H1 (cell line): ENCODE data around the gene ACVR2B. TPM values are rescaled to one million over a fixed set of nuclear protein-coding genes. Genes with fewer than 3 reads are reported as not detected.

ENCODE experiments used
- CTCF ChIA-PET: fragments of 300-600 bp; sonication (Branson Sonifier 250); formaldehyde crosslinking; loops from one replicate; lab custom pipeline; 2021; ENCODE audit not compliant: partially characterized antibody; lab: Charles Lee
- POLR2A ChIA-PET: fragments of 300-600 bp; sonication (Branson Sonifier 250); formaldehyde crosslinking; loops from one replicate; lab custom pipeline; 2021; ENCODE audit warnings: inconsistent platforms; ENCODE audit not compliant: partially characterized antibody; lab: Charles Lee
- DNase-seq, 2 experiments: peaks; one replicate each; pipeline versions ENCODE4 v3.0.0 to v3.0.0-alpha.2; 2010 to 2022; ENCODE audit warnings: low spot score in 2 of 2, low read depth in 1 of 2, mixed read lengths in 1 of 2
- FAIRE-seq: peaks from 2 replicates; lab custom pipeline; 2011; peaks lifted over from hg19 to GRCh38; lab: Jason Lieb, UNC
- H2AFZ ChIP-seq: 2 replicates; pipeline ENCODE4 v1.8.1; 2012; ENCODE audit warnings: low read length, inconsistent platforms
- H2AK5ac ChIP-seq: 2 replicates; pipeline ENCODE4 v1.6.1; 2013; ENCODE audit warnings: low read depth, low read length
- H2BK120ac ChIP-seq: replicated peaks from 2 replicates; pipeline ENCODE3; 2013; ENCODE audit warnings: low read depth, low read length, inconsistent platforms
- H2BK12ac ChIP-seq: 2 replicates; pipeline ENCODE4 v1.6.1; 2013; ENCODE audit warnings: low read depth, low read length
- H2BK15ac ChIP-seq: 2 replicates; pipeline ENCODE4 v1.6.1; 2013; ENCODE audit warnings: low read length
- H2BK20ac ChIP-seq: 2 replicates; pipeline ENCODE4 v1.6.1; 2013; ENCODE audit warnings: low read length
- H2BK5ac ChIP-seq: 2 replicates; pipeline ENCODE4 v1.6.1; 2013; ENCODE audit warnings: low read depth, low read length
- H3K14ac ChIP-seq: 2 replicates; pipeline ENCODE4 v1.6.1; 2013; ENCODE audit warnings: inconsistent platforms; ENCODE audit not compliant: insufficient read length
- H3K18ac ChIP-seq: 2 replicates; pipeline ENCODE4 v1.6.1; 2013; ENCODE audit warnings: low read length; ENCODE audit errors: extremely low read depth
- H3K23ac ChIP-seq: 2 replicates; pipeline ENCODE4 v1.6.1; 2013; ENCODE audit warnings: inconsistent platforms; ENCODE audit not compliant: insufficient read length
- H3K23me2 ChIP-seq: 2 replicates; pipeline ENCODE4 v1.6.1; 2013; ENCODE audit warnings: low read depth, low read length
- H3K27ac ChIP-seq: 2 replicates; pipeline ENCODE4 v1.6.1; 2011; ENCODE audit warnings: low read depth, low read length, inconsistent platforms
- H3K27me3 ChIP-seq, 4 experiments: replicated peaks in 1 of 4; 1 replicate in 1 of 4; 2 replicates in 3 of 4; pipeline versions ENCODE4 v1.6.1 to v1.8.1; 2011 to 2013; ENCODE audit warnings: low read length in 3 of 4, mild to moderate bottlenecking in 3 of 4, inconsistent platforms in 2 of 4, mixed read lengths in 2 of 4, moderate library complexity in 1 of 4; ENCODE audit not compliant: control insufficient read depth in 3 of 4, insufficient read depth in 3 of 4; ENCODE audit errors: extremely low read depth in 1 of 4
- H3K36me3 ChIP-seq, 4 experiments: 2 replicates each; pipeline versions ENCODE4 v1.6.1 to v1.8.1; 2011 to 2013; ENCODE audit warnings: mild to moderate bottlenecking in 4 of 4, low read length in 3 of 4, moderate library complexity in 2 of 4, control low read depth in 1 of 4, inconsistent platforms in 1 of 4; ENCODE audit not compliant: insufficient read depth in 4 of 4, control insufficient read depth in 2 of 4
- H3K4ac ChIP-seq: replicated peaks from 2 replicates; pipeline ENCODE3; 2013; ENCODE audit warnings: low read length, low read depth, mixed read lengths, inconsistent platforms; ENCODE audit not compliant: insufficient read length
- H3K4me1 ChIP-seq, 4 experiments: replicated peaks in 1 of 4; 1 replicate in 1 of 4; 2 replicates in 3 of 4; pipeline versions ENCODE4 v1.6.1 to v1.8.1; 2011 to 2013; ENCODE audit warnings: low read length in 3 of 4, inconsistent platforms in 2 of 4, mixed read lengths in 1 of 4; ENCODE audit not compliant: insufficient read depth in 4 of 4, control insufficient read depth in 3 of 4
- H3K4me2 ChIP-seq, 2 experiments: 2 replicates each; pipeline versions ENCODE4 v1.6.1 to v1.8.1; 2011 to 2013; ENCODE audit warnings: low read depth in 2 of 2, low read length in 2 of 2, control low read depth in 1 of 2, inconsistent platforms in 1 of 2, mild to moderate bottlenecking in 1 of 2; ENCODE audit not compliant: insufficient read depth in 1 of 2
- H3K4me3 ChIP-seq, 4 experiments: fragments of 200-600, 300-600 bp in 1 of 4; sonication (generic), shearing (Covaris generic), sonication (Bioruptor Twin) in 1 of 4; 2 replicates each; pipeline versions ENCODE4 v1.5.1 to v1.8.1; 2011 to 2016; ENCODE audit warnings: low read length in 4 of 4, low read depth in 3 of 4, control low read depth in 2 of 4, inconsistent platforms in 2 of 4, mild to moderate bottlenecking in 2 of 4, mixed read lengths in 1 of 4, moderate library complexity in 1 of 4; ENCODE audit not compliant: insufficient read depth in 2 of 4; ENCODE audit errors: extremely low read depth in 1 of 4
- H3K56ac ChIP-seq: replicated peaks from 2 replicates; pipeline ENCODE3; 2013; ENCODE audit warnings: low read depth, mild to moderate bottlenecking, mixed read lengths, low read length, inconsistent platforms; ENCODE audit not compliant: insufficient read length
- H3K79me1 ChIP-seq: 2 replicates; pipeline ENCODE4 v1.6.1; 2013; ENCODE audit warnings: low read depth, low read length, control low read depth
- H3K79me2 ChIP-seq, 2 experiments: 2 replicates each; pipeline versions ENCODE4 v1.6.1 to v1.8.1; 2012 to 2013; ENCODE audit warnings: low read length in 2 of 2, mild to moderate bottlenecking in 2 of 2, inconsistent platforms in 1 of 2; ENCODE audit not compliant: insufficient read depth in 2 of 2, control insufficient read depth in 1 of 2
- H3K9ac ChIP-seq, 4 experiments: replicated peaks in 1 of 4; 1 replicate in 1 of 4; 2 replicates in 3 of 4; pipeline versions ENCODE4 v1.6.1 to v1.8.1; 2011 to 2013; ENCODE audit warnings: low read depth in 3 of 4, low read length in 3 of 4, control low read depth in 2 of 4, mild to moderate bottlenecking in 2 of 4, moderate library complexity in 2 of 4, inconsistent platforms in 1 of 4; ENCODE audit errors: extremely low read depth in 1 of 4
- H3K9me3 ChIP-seq, 2 experiments: 2 replicates each; pipeline versions ENCODE4 v1.6.1 to v1.8.1; 2012 to 2013; ENCODE audit warnings: mild to moderate bottlenecking in 2 of 2, moderate library complexity in 2 of 2, control low read depth in 1 of 2, inconsistent platforms in 1 of 2, low read depth in 1 of 2, low read length in 1 of 2, mixed read lengths in 1 of 2; ENCODE audit not compliant: insufficient read depth in 2 of 2
- H4K20me1 ChIP-seq, 2 experiments: replicated peaks in 1 of 2; 2 replicates each; pipeline versions ENCODE3 to v1.8.1; 2011 to 2013; ENCODE audit warnings: inconsistent platforms in 2 of 2, low read length in 2 of 2, mild to moderate bottlenecking in 1 of 2; ENCODE audit not compliant: insufficient read depth in 2 of 2, control insufficient read depth in 1 of 2
- H4K5ac ChIP-seq: 2 replicates; pipeline ENCODE4 v1.6.1; 2013; ENCODE audit warnings: low read length, low read depth, mixed read lengths, inconsistent platforms; ENCODE audit not compliant: insufficient read length
- H4K8ac ChIP-seq: 2 replicates; pipeline ENCODE4 v1.8.0; 2013; ENCODE audit warnings: mild to moderate bottlenecking, moderate library complexity, low read length, inconsistent platforms; ENCODE audit not compliant: insufficient read depth; ENCODE audit errors: extremely low read depth
- H4K91ac ChIP-seq: replicated peaks from 2 replicates; pipeline ENCODE3; 2013; ENCODE audit warnings: low read length, mixed read lengths, inconsistent platforms; ENCODE audit not compliant: insufficient read length
- CBX5 ChIP-seq: fragments of 300-800, 300-1000 bp; sonication (generic); IDR thresholded peaks from 2 replicates; pipeline ENCODE4 v1.7.1; 2016; ENCODE audit warnings: antibody characterized with exemption, low read length, low read depth
- CHD2 ChIP-seq: IDR thresholded peaks from 2 replicates; pipeline ENCODE4 v1.6.1; 2012; ENCODE audit warnings: low read length, improper control_type of control experiment
- CREB1 ChIP-seq: IDR thresholded peaks from 2 replicates; pipeline ENCODE4 v1.6.1; 2012; ENCODE audit warnings: inconsistent platforms
- GABPA ChIP-seq: IDR thresholded peaks from 2 replicates; pipeline ENCODE4 v1.6.1; 2011; ENCODE audit warnings: mild to moderate bottlenecking, low read length, moderate library complexity, borderline replicate concordance; ENCODE audit not compliant: insufficient read depth
- GTF2F1 ChIP-seq: IDR thresholded peaks from 2 replicates; pipeline ENCODE4 v1.6.1; 2012; ENCODE audit warnings: low read depth, low read length, improper control_type of control experiment, borderline replicate concordance
- JUND ChIP-seq: IDR thresholded peaks from 2 replicates; pipeline ENCODE4 v1.6.1; 2011; ENCODE audit warnings: mild to moderate bottlenecking, improper control_type of control experiment, low read length
- KDM1A ChIP-seq: fragments of 200-600, 300-600 bp; sonication (generic); IDR thresholded peaks from 2 replicates; pipeline ENCODE4 v1.7.1; 2016; ENCODE audit warnings: mild to moderate bottlenecking, low read length, borderline replicate concordance
- POLR2A ChIP-seq, 2 experiments: IDR thresholded peaks; 1 replicate in 1 of 2; 2 replicates in 1 of 2; pipeline ENCODE4 v1.6.1; 2011; ENCODE audit warnings: low read depth in 2 of 2, low read length in 2 of 2, mild to moderate bottlenecking in 2 of 2; ENCODE audit errors: control extremely low read depth in 1 of 2
- RXRA ChIP-seq: IDR thresholded peaks from 2 replicates; pipeline ENCODE4 v1.6.1; 2011; ENCODE audit warnings: low read depth, mild to moderate bottlenecking, low read length, moderate library complexity; ENCODE audit not compliant: insufficient read depth
- SP1 ChIP-seq: IDR thresholded peaks from 2 replicates; pipeline ENCODE4 v1.6.1; 2011; ENCODE audit warnings: low read depth, low read length
- SP4 ChIP-seq: IDR thresholded peaks from 2 replicates; pipeline ENCODE4 v1.6.1; 2012; ENCODE audit warnings: low read length, inconsistent platforms
- TAF7 ChIP-seq: optimal IDR thresholded peaks from 2 replicates; pipeline ENCODE3; 2011; ENCODE audit warnings: low read depth, mild to moderate bottlenecking, inconsistent platforms, low read length, moderate library complexity, borderline replicate concordance
- YY1 ChIP-seq: IDR thresholded peaks from 2 replicates; pipeline ENCODE4 v1.6.1; 2011; ENCODE audit warnings: low read depth, mild to moderate bottlenecking, low read length
- WGBS, 2 experiments: shearing (Covaris generic) in 1 of 2; methylation state at CpG; one replicate each; pipeline versions ENCODE4 v1.1.6 to v1.1.7; 2013 to 2015; ENCODE audit warnings: low lambda C conversion rate in 2 of 2, mixed read lengths in 2 of 2, inconsistent platforms in 1 of 2, low coverage in 1 of 2, missing lambda C conversion rate in 1 of 2; ENCODE audit not compliant: insufficient replicate concordance in 2 of 2, insufficient coverage in 1 of 2, insufficient read length in 1 of 2; ENCODE audit errors: extremely low coverage in 1 of 2, missing lambda C conversion rate in 1 of 2; 5-methylcytosine and 5-hydroxymethylcytosine counted together
- polyA plus RNA-seq, 7 experiments: library from polyadenylated mRNA; depleted of rRNA in 3 of 7; stranded (reverse) in 5 of 7; unstranded in 2 of 7; fragments of >200 nt in 5 of 7; fragments of 200-250 nt in 2 of 7; gene quantifications; 1 replicate in 5 of 7; 2 replicates in 1 of 7; 4 replicates in 1 of 7; pipeline versions ENCODE4 v1.2.1 to v1.2.3, GENCODE V29; 2011 to 2013; ENCODE audit warnings: missing spikeins in 2 of 7, mixed read lengths in 2 of 7
- total RNA-seq: library from RNA; stranded (reverse); fragmentation: NEBNext Ultra II Directional; extraction: Animal tissue kit (Norgen Biotek cat#: 25700); gene quantifications from 2 replicates; pipeline ENCODE4 v1.2.1, GENCODE V29; 2021

ACVR2B gene
- total and polyA plus RNA-seq, 2 of the 8 experiments (the other 6 are each of a cell fraction or from before 2014, with no cell fraction given): 24.7 to 109 TPM

DNA sequence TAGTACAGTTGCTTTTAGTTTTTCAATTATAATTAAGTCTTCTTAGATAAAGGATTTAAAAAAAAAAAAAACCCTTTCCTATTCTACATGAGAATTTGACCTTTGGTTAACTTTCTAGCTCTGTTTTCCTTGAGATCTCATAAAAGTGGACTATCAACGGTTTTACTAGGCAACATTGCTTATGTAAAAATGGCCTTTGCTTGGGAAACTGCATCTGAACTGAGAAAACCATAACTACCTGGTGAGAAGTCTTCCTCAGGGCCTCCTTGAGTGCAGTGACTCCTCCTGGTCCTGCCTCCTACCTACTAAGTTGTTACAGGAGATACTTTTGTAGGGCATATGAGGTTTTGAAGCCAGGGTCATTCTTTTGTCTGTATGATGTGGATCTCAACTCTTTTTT, 42.1 kb upstream of the ACVR2B start:
- FAIRE-seq (no peak), DNase-seq (no peak)
- Histone ChIP-seq H3K4ac (no peak overlapping the region), H3K79me2 (no peaks in the 10 kb centered on the region), H2AK5ac (no peak overlapping the region), H2BK120ac (no peak overlapping the region), H2BK20ac (no peak overlapping the region), H2BK15ac (no peak overlapping the region), H3K4me3 (no peak overlapping the region), H3K4me1 (no peaks in the 10 kb centered on the region), H3K23me2 (no peaks in the 10 kb centered on the region), H4K91ac (no peak overlapping the region), H2BK12ac (no peak overlapping the region), H3K9me3 (peaks cover 0 to 3% of the 10 kb centered on the region in 2 experiments; a peak in 1 of 4 replicates), H3K14ac (no peak overlapping the region), H3K79me1 (no peaks in the 10 kb centered on the region), H3K9ac (no peak overlapping the region), H3K36me3 (no peaks in the 10 kb centered on the region), H4K8ac (no peak overlapping the region), H3K18ac (no peak overlapping the region), H2BK5ac (no peak overlapping the region), H3K27ac (no peak overlapping the region), H2AFZ (no peak overlapping the region), H3K56ac (no peak overlapping the region), H3K4me2 (no peak overlapping the region), H3K27me3 (no peaks in the 10 kb centered on the region), H4K5ac (no peak overlapping the region), H3K23ac (no peak overlapping the region), H4K20me1 (no peaks in the 10 kb centered on the region)
- WGBS, 2 experiments: 78% methylated on average over 1 of the region's 1 CpG; no CpG with 5 or more reads in 1 of the 2 experiments
- ChIA-PET POLR2A (no interaction called here), CTCF (interaction anchor here (1.5 kb wide), 1 partner anchor 9 kb away, joined by 5 read pairs; no protein-coding TSS in a partner anchor)
- TF ChIP-seq CHD2 (no peak), GABPA (no peak), YY1 (no peak), SP4 (no peak), RXRA (no peak), KDM1A (no peak), CBX5 (no peak), CREB1 (no peak), JUND (no peak), SP1 (no peak), POLR2A (IDR thresholded peaks at IDR 0.05; ENCODE audit: control extremely low read depth in 1 of 2, low read depth in 2 of 2, low read length in 2 of 2) (no peak), TAF7 (no peak), GTF2F1 (no peak)
